HepG2 (cell line): Measurements from ENCODE around the gene TRIM62. TPM values are rescaled to one million over a fixed set of nuclear protein-coding genes. Genes with fewer than 3 reads are reported as not detected.

ENCODE experiments used
- ATAC-seq: fragments of 200-7000 bp; cut with Tn5 transposase; 3 replicates; pipeline ENCODE4 v1.9.1; 2020; ENCODE audit warnings: mild to moderate bottlenecking, moderate library complexity
- BruUV-seq: library from RNA; stranded (reverse); fragments of 400-500 nt; replicated peaks from 2 replicates; lab custom pipeline; 2021; lab: Mats Ljungman, UMichigan
- CTCF ChIA-PET: fragments of 300-600 bp; formaldehyde crosslinking; extraction: SDS; loops from one replicate; lab custom pipeline; 2021; ENCODE audit warnings: low total read pairs, inconsistent platforms, low intra/inter-chr PET ratio; lab: Yijun Ruan, JAX
- POLR2A ChIA-PET: fragments of 350-600 bp; sonication (Branson Sonifier 250); formaldehyde crosslinking; loops from one replicate; lab custom pipeline; 2020; ENCODE audit warnings: antibody characterized with exemption, inconsistent platforms; lab: Yijun Ruan, JAX
- DNase-seq: peaks from one replicate; pipeline ENCODE4 v3.0.0-alpha.2; 2015; ENCODE audit warnings: low spot score
- FAIRE-seq: peaks from 3 replicates; lab custom pipeline; 2011; peaks lifted over from hg19 to GRCh38; lab: Jason Lieb, UNC
- H2AFZ ChIP-seq: one replicate; pipeline ENCODE4 v1.6.1; 2011; ENCODE audit warnings: low read length, inconsistent platforms
- H3K27ac ChIP-seq: fragments of 300-600 bp; 3 replicates; pipeline ENCODE4 v1.8.0; 2011; ENCODE audit warnings: mixed run types, mild to moderate bottlenecking, mixed read lengths, low read length, inconsistent platforms; ENCODE audit not compliant: insufficient read depth; ENCODE audit errors: extremely low read length
- H3K27me3 ChIP-seq, 2 experiments: fragments of 200-600 bp in 1 of 2; 2 replicates in 1 of 2; 3 replicates in 1 of 2; pipeline versions ENCODE4 v1.6.0 to v1.8.0; 2011; ENCODE audit warnings: low read length in 2 of 2, mild to moderate bottlenecking in 2 of 2, moderate library complexity in 2 of 2, inconsistent platforms in 1 of 2; ENCODE audit not compliant: insufficient read depth in 2 of 2, control insufficient read depth in 1 of 2
- H3K36me3 ChIP-seq, 2 experiments: fragments of 200-600 bp in 1 of 2; replicated peaks in 1 of 2; 2 replicates in 1 of 2; 3 replicates in 1 of 2; pipeline versions ENCODE4 v1.5.1 to v1.8.0; 2011; ENCODE audit warnings: low read length in 2 of 2, inconsistent platforms in 1 of 2; ENCODE audit not compliant: insufficient read depth in 2 of 2, control insufficient read depth in 1 of 2
- H3K4me1 ChIP-seq: 2 replicates; pipeline ENCODE4 v1.5.1; 2012; ENCODE audit warnings: low read length, inconsistent platforms; ENCODE audit not compliant: insufficient read depth
- H3K4me2 ChIP-seq: 2 replicates; pipeline ENCODE4 v1.6.0; 2011; ENCODE audit warnings: low read depth, low read length, inconsistent platforms
- H3K4me3 ChIP-seq, 3 experiments: fragments of 200-600 bp in 1 of 3; sonication (generic), shearing (Covaris generic) in 1 of 3; replicated peaks in 1 of 3; 2 replicates each; pipeline ENCODE4 v1.5.1; 2011 to 2016; ENCODE audit warnings: low read length in 3 of 3, inconsistent platforms in 2 of 3, low read depth in 2 of 3, mild to moderate bottlenecking in 2 of 3, control low read depth in 1 of 3, mixed read lengths in 1 of 3; ENCODE audit not compliant: insufficient read depth in 1 of 3
- H3K79me2 ChIP-seq: one replicate; pipeline ENCODE4 v1.6.1; 2011; ENCODE audit warnings: low read length, inconsistent platforms; ENCODE audit not compliant: insufficient read depth
- H3K9ac ChIP-seq: 2 replicates; pipeline ENCODE4 v1.6.0; 2011; ENCODE audit warnings: mild to moderate bottlenecking, low read depth, low read length, inconsistent platforms; ENCODE audit not compliant: insufficient read depth
- H3K9me3 ChIP-seq: 2 replicates; pipeline ENCODE4 v1.5.1; 2012; ENCODE audit warnings: mild to moderate bottlenecking, low read length
- H4K20me1 ChIP-seq: 2 replicates; pipeline ENCODE4 v1.6.0; 2011; ENCODE audit warnings: inconsistent platforms, mild to moderate bottlenecking, low read length, moderate library complexity; ENCODE audit not compliant: insufficient read depth
- AHR ChIP-seq: IDR thresholded peaks from 2 replicates; pipeline ENCODE4 v1.6.1; 2018; ENCODE audit warnings: missing genetic modification reagents, missing compliant biosample characterization
- BHLHE40 ChIP-seq: IDR thresholded peaks from 2 replicates; pipeline ENCODE4 v1.6.1; 2011; ENCODE audit warnings: low read length, improper control_type of control experiment
- NFYC ChIP-seq: IDR thresholded peaks from 2 replicates; pipeline ENCODE4 v1.6.1; 2016; ENCODE audit warnings: missing genetic modification reagents, missing compliant biosample characterization
- PAX8 ChIP-seq: sonication (generic); formaldehyde crosslinking; IDR thresholded peaks from 2 replicates; pipeline ENCODE4 v1.8.0; 2022; ENCODE audit warnings: mild to moderate bottlenecking, missing genetic modification reagents, borderline replicate concordance
- SP2 ChIP-seq: sonication (generic); formaldehyde crosslinking; IDR thresholded peaks from 2 replicates; pipeline ENCODE4 v1.5.1; 2020; ENCODE audit warnings: mild to moderate bottlenecking, missing genetic modification reagents
- TBL1XR1 ChIP-seq: fragments of 150-350 bp; IDR thresholded peaks from 2 replicates; pipeline ENCODE4 v1.6.1; 2014; ENCODE audit warnings: borderline replicate concordance, low read length; ENCODE audit not compliant: partially characterized antibody
- ZBTB1 ChIP-seq: sonication (generic); formaldehyde crosslinking; IDR thresholded peaks from 2 replicates; pipeline ENCODE4 v1.4.0; 2020; ENCODE audit warnings: missing genetic modification reagents, borderline replicate concordance
- ZBTB26 ChIP-seq: IDR thresholded peaks from 2 replicates; pipeline ENCODE4 v1.6.1; 2016; ENCODE audit warnings: missing compliant biosample characterization, missing genetic modification reagents, borderline replicate concordance
- ZFY ChIP-seq: sonication (generic); formaldehyde crosslinking; IDR thresholded peaks from 2 replicates; pipeline ENCODE4 v1.4.0; 2020; ENCODE audit warnings: missing genetic modification reagents
- ZMYM2 ChIP-seq: sonication (generic); formaldehyde crosslinking; IDR thresholded peaks from 2 replicates; pipeline ENCODE4 v1.8.0; 2022; ENCODE audit warnings: mild to moderate bottlenecking, missing genetic modification reagents
- ZNF354B ChIP-seq: sonication (generic); formaldehyde crosslinking; IDR thresholded peaks from 2 replicates; pipeline ENCODE4 v1.8.0; 2022; ENCODE audit warnings: mild to moderate bottlenecking, missing genetic modification reagents
- ZNF567 ChIP-seq: sonication (generic); formaldehyde crosslinking; IDR thresholded peaks from 2 replicates; pipeline ENCODE4 v1.8.1; 2023; ENCODE audit warnings: mild to moderate bottlenecking, missing genetic modification reagents, borderline replicate concordance
- ZSCAN31 ChIP-seq: sonication (generic); formaldehyde crosslinking; IDR thresholded peaks from 2 replicates; pipeline ENCODE4 v1.5.0; 2020; ENCODE audit warnings: low read depth, mild to moderate bottlenecking, missing genetic modification reagents
- WGBS: methylation state at CpG from one replicate; pipeline ENCODE4 v1.1.6; 2017; ENCODE audit warnings: low lambda C conversion rate; 5-methylcytosine and 5-hydroxymethylcytosine counted together
- in situ Hi-C: cut with HindIII; loops from 2 replicates; pipeline ENCODE4 v1.10.0; 2017; ENCODE audit warnings: low pct_unique_long_range_greater_than_20kb; ENCODE audit not compliant: extremely low pct_ligation_motif_present
- intact Hi-C: fragments of 100-400 bp; cut with micrococcal nuclease; formaldehyde crosslinking; loops from one replicate; pipeline ENCODE4 v1.10.0; 2022; ENCODE audit not compliant: unreplicated experiment
- polyA plus RNA-seq, 8 experiments: library from polyadenylated mRNA; depleted of rRNA in 3 of 8; stranded (reverse) in 7 of 8; unstranded in 1 of 8; fragments of >200 nt; fragmentation: Illumina TruSeq in 4 of 8; extraction: Trizol in 4 of 8; gene quantifications; 2 replicates each; pipeline versions ENCODE4 v1.2.1 to v1.2.3, GENCODE V29; 2011 to 2016; ENCODE audit warnings: low read depth in 4 of 8, missing spikeins in 1 of 8, mixed read lengths in 1 of 8; ENCODE audit not compliant: insufficient read depth in 1 of 8
- total RNA-seq, 5 experiments: library from RNA; depleted of rRNA; stranded (reverse); fragments of >200 nt; fragmentation: Illumina TruSeq; extraction: Trizol; gene quantifications; 2 replicates each; pipeline ENCODE4 v1.2.3, GENCODE V29; 2016; ENCODE audit warnings: low read depth in 1 of 5
- TF ChIP-seq, protein P1 (sequence below): sonication (generic); formaldehyde crosslinking; IDR thresholded peaks from 2 replicates; pipeline ENCODE4 v1.9.0; 2021; ENCODE audit warnings: missing genetic modification reagents, mild to moderate bottlenecking, borderline replicate concordance
- TF ChIP-seq, protein P2 (sequence below): sonication (generic); formaldehyde crosslinking; IDR thresholded peaks from 2 replicates; pipeline ENCODE4 v1.4.0; 2020; ENCODE audit warnings: missing genetic modification reagents
- TF ChIP-seq, protein P3 (sequence below): sonication (generic); formaldehyde crosslinking; IDR thresholded peaks from 2 replicates; pipeline ENCODE4 v1.4.0; 2020; ENCODE audit warnings: mild to moderate bottlenecking, low read depth, missing genetic modification reagents
- TF ChIP-seq, protein P4 (sequence below): sonication (generic); formaldehyde crosslinking; IDR thresholded peaks from 2 replicates; pipeline ENCODE4 v1.5.1; 2020; ENCODE audit warnings: mild to moderate bottlenecking, missing genetic modification reagents, moderate library complexity
- TF ChIP-seq, protein P5 (sequence below): IDR thresholded peaks from 2 replicates; pipeline ENCODE4 v1.6.1; 2018; ENCODE audit warnings: missing genetic modification reagents

The TRIM62 gene
- total and polyA plus RNA-seq, 2 of the 13 experiments (the other 11 are each of a cell fraction or from before 2014, with no cell fraction given) = 0.53 to 0.57 TPM

- POLR2A ChIA-PET = no interaction called here
- no peaks in the 10 kb centered on the region for H3K79me2 ChIP-seq
- no peak overlapping the region for H2AFZ ChIP-seq
- peaks cover 0 to 4% of the 10 kb centered on the region in 2 experiments; a peak in 1 of 5 replicates for H3K27me3 ChIP-seq
- H3K27ac ChIP-seq = no peak overlapping the region
- H3K4me2 ChIP-seq = no peak overlapping the region
- peaks cover 30% of the 10 kb centered on the region; the same call in 1 of the 2 replicates for H3K4me1 ChIP-seq
- ATAC-seq = no peak
- no peak for DNase-seq
- intact Hi-C loops = no loop called here
- H3K4me3 ChIP-seq = no peak overlapping the region
- no peaks in the 10 kb centered on the region for H4K20me1 ChIP-seq
- CTCF ChIA-PET = interaction anchor here (1.9 kb wide), 1 partner anchor 147 kb away, joined by 5 read pairs; no protein-coding TSS in a partner anchor
- FAIRE-seq = no peak
- peaks cover 8% of the 10 kb centered on the region for H3K9me3 ChIP-seq
- no peak overlapping the region for H3K9ac ChIP-seq
- in situ Hi-C loops = no loop called here
- 25% methylated on average over 8 of the region's 12 CpGs for WGBS
- H3K36me3 ChIP-seq = no peaks in the 10 kb centered on the region
- BruUV-seq = no TSS peak
- TF ChIP-seq BHLHE40 (no peak), AHR (CRISPR knock-in tag) (no peak), ZFY (CRISPR knock-in tag) (no peak), ZMYM2 (CRISPR knock-in tag) (no peak), SP2 (no peak), ZNF354B (CRISPR knock-in tag) (no peak), ZBTB26 (no peak), NFYC (CRISPR knock-in tag) (no peak), ZSCAN31 (CRISPR knock-in tag) (no peak), TBL1XR1 (no peak), PAX8 (CRISPR knock-in tag) (no peak), ZBTB1 (no peak), ZNF567 (CRISPR knock-in tag) (no peak)
- TF ChIP-seq, protein P1, sequence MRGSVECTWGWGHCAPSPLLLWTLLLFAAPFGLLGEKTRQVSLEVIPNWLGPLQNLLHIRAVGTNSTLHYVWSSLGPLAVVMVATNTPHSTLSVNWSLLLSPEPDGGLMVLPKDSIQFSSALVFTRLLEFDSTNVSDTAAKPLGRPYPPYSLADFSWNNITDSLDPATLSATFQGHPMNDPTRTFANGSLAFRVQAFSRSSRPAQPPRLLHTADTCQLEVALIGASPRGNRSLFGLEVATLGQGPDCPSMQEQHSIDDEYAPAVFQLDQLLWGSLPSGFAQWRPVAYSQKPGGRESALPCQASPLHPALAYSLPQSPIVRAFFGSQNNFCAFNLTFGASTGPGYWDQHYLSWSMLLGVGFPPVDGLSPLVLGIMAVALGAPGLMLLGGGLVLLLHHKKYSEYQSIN (CRISPR knock-in tag) = no peak
- TF ChIP-seq, protein P2, sequence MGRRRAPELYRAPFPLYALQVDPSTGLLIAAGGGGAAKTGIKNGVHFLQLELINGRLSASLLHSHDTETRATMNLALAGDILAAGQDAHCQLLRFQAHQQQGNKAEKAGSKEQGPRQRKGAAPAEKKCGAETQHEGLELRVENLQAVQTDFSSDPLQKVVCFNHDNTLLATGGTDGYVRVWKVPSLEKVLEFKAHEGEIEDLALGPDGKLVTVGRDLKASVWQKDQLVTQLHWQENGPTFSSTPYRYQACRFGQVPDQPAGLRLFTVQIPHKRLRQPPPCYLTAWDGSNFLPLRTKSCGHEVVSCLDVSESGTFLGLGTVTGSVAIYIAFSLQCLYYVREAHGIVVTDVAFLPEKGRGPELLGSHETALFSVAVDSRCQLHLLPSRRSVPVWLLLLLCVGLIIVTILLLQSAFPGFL (CRISPR knock-in tag) = no peak
- TF ChIP-seq, protein P3, sequence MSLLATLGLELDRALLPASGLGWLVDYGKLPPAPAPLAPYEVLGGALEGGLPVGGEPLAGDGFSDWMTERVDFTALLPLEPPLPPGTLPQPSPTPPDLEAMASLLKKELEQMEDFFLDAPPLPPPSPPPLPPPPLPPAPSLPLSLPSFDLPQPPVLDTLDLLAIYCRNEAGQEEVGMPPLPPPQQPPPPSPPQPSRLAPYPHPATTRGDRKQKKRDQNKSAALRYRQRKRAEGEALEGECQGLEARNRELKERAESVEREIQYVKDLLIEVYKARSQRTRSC (CRISPR knock-in tag) = no peak
- TF ChIP-seq, protein P4, sequence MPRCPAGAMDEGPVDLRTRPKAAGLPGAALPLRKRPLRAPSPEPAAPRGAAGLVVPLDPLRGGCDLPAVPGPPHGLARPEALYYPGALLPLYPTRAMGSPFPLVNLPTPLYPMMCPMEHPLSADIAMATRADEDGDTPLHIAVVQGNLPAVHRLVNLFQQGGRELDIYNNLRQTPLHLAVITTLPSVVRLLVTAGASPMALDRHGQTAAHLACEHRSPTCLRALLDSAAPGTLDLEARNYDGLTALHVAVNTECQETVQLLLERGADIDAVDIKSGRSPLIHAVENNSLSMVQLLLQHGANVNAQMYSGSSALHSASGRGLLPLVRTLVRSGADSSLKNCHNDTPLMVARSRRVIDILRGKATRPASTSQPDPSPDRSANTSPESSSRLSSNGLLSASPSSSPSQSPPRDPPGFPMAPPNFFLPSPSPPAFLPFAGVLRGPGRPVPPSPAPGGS (CRISPR knock-in tag) = no peak
- TF ChIP-seq, protein P5, sequence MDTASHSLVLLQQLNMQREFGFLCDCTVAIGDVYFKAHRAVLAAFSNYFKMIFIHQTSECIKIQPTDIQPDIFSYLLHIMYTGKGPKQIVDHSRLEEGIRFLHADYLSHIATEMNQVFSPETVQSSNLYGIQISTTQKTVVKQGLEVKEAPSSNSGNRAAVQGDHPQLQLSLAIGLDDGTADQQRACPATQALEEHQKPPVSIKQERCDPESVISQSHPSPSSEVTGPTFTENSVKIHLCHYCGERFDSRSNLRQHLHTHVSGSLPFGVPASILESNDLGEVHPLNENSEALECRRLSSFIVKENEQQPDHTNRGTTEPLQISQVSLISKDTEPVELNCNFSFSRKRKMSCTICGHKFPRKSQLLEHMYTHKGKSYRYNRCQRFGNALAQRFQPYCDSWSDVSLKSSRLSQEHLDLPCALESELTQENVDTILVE = no peak
Observed at GRCh38 chr1:33220676-33221384, 39.0 kb upstream of the TRIM62 start.
